Upper lobe of right lung (tissue), 1 donor: ENCODE data around the gene TAF3. TPM values are rescaled to one million over a fixed set of nuclear protein-coding genes. Genes with fewer than 3 reads are reported as not detected.

ENCODE experiments used
- ATAC-seq: fragments of 200-7000 bp; cut with Tn5 transposase; one replicate; pipeline ENCODE4 v1.9.1; 2020; ENCODE audit warnings: mild to moderate bottlenecking, moderate library complexity
- DNase-seq: peaks from one replicate; pipeline ENCODE4 v3.0.0-alpha.2; 2020
- H3K27ac ChIP-seq: fragments of 200-600 bp; one replicate; pipeline ENCODE4 v1.8.0; 2022
- H3K27me3 ChIP-seq: fragments of 200-600 bp; one replicate; pipeline ENCODE4 v1.8.0; 2022; ENCODE audit warnings: mild to moderate bottlenecking
- H3K36me3 ChIP-seq: fragments of 200-600 bp; one replicate; pipeline ENCODE4 v1.8.0; 2022
- H3K4me1 ChIP-seq: fragments of 200-600 bp; one replicate; pipeline ENCODE4 v1.8.0; 2022
- H3K4me3 ChIP-seq: fragments of 200-600 bp; one replicate; pipeline ENCODE4 v1.8.0; 2022; ENCODE audit warnings: mild to moderate bottlenecking
- H3K9me3 ChIP-seq: fragments of 200-600 bp; one replicate; pipeline ENCODE4 v1.8.0; 2022
- intact Hi-C: fragments of 100-400 bp; cut with DNase I; formaldehyde crosslinking; loops from one replicate; pipeline ENCODE4 v1.11.0; 2022
- total RNA-seq: library from RNA; stranded (reverse); fragmentation: NEBNext Ultra II Directional; extraction: Animal tissue kit (Norgen Biotek cat#: 25700); gene quantifications from one replicate; pipeline ENCODE4 v1.2.1, GENCODE V29; 2021
- TF ChIP-seq, protein P1 (sequence below): fragments of 200-600 bp; IDR thresholded peaks from one replicate; pipeline ENCODE4 v1.8.0; 2022; ENCODE audit warnings: antibody characterized with exemption
- donor health status: DM: no; HTN: yes; CAD: no; lungs with severe emphysema.

The TAF3 gene
- total RNA-seq, 1 donor from 2014 or later = 11.8 TPM

DNA sequence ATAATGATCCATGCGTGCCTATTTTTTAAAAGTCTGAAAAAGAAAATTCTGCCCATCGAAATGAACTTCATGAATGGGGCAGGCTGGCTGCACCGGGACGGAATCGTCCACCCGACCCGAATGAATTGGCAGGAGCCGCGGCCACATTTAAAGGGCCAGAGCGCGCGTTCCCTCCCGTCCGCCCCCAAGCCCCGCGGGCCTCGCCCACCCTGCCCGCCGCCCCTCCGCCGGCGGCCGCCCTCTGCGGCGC lies 235.9 kb downstream of the TAF3 start:
- no peak for DNase-seq
- TF ChIP-seq, protein P1, sequence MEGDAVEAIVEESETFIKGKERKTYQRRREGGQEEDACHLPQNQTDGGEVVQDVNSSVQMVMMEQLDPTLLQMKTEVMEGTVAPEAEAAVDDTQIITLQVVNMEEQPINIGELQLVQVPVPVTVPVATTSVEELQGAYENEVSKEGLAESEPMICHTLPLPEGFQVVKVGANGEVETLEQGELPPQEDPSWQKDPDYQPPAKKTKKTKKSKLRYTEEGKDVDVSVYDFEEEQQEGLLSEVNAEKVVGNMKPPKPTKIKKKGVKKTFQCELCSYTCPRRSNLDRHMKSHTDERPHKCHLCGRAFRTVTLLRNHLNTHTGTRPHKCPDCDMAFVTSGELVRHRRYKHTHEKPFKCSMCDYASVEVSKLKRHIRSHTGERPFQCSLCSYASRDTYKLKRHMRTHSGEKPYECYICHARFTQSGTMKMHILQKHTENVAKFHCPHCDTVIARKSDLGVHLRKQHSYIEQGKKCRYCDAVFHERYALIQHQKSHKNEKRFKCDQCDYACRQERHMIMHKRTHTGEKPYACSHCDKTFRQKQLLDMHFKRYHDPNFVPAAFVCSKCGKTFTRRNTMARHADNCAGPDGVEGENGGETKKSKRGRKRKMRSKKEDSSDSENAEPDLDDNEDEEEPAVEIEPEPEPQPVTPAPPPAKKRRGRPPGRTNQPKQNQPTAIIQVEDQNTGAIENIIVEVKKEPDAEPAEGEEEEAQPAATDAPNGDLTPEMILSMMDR = no peak
- H3K27ac ChIP-seq = no peak overlapping the region
- peaks cover 39% of the 10 kb centered on the region for H3K4me1 ChIP-seq
- H3K4me3 ChIP-seq = peak overlapping the region; percentile 55
- peak; percentile 1 for ATAC-seq
- intact Hi-C loops = no loop called here
- peaks cover 86% of the 10 kb centered on the region for H3K27me3 ChIP-seq
- H3K36me3 ChIP-seq = no peaks in the 10 kb centered on the region
- H3K9me3 ChIP-seq = no peaks in the 10 kb centered on the region

DNA sequence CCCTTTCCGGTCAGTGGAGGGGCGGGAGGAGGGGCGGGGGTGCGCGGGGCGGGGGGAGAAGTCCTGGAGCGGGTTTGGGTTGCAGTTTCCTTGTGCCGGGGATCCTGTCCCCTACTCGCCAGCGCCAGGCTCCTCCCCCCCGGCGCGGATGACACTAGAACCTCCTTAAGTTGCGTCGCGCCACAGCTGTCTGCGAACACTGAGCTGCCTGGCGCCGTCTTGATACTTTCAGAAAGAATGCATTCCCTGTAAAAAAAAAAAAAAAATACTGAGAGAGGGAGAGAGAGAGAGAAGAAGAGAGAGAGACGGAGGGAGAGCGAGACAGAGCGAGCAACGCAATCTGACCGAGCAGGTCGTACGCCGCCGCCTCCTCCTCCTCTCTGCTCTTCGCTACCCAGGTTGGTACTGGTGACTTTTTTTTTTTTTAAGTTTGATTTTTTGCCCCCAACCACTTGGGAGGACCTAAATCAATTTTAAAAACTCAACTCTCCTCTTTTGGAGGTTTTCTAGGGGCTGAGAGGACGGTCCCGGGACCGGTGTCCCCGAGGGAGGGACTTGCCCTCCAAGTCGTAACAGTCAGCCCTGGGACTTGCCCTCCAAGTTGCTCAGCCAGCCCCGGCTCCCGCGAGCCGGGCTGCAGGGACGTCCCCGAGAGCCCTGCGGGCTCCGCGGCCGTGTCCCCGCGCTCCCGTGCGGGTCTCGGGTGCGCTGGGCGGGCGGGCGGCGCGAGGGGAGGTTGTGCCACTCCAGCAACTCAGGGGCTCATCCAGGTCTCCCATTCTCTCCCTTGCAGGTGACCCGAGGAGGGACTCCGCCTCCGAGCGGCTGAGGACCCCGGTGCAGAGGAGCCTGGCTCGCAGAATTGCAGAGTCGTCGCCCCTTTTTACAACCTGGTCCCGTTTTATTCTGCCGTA lies 236.4 kb downstream of the TAF3 start, which contains the start of gene GATA3:
GATA3 (plus strand) TSS at position 195 of the 914 bp plus-strand sequence. CDS start 968 bp downstream, outside the sequence.
- Histone ChIP-seq H3K27ac (peak within 1 kb of the TSS; percentile 65), H3K36me3 (no peaks in the 10 kb centered on the region), H3K4me1 (peaks cover 40% of the 10 kb centered on the region), H3K4me3 (peak within 1 kb of the TSS; percentile 55), H3K27me3 (peaks cover 81% of the 10 kb centered on the region), H3K9me3 (no peaks in the 10 kb centered on the region)
- intact Hi-C loops = no loop called here
- peak; percentile 48 for ATAC-seq
- TF ChIP-seq, protein P1 = no peak
- DNase-seq = peak; percentile 77

DNA sequence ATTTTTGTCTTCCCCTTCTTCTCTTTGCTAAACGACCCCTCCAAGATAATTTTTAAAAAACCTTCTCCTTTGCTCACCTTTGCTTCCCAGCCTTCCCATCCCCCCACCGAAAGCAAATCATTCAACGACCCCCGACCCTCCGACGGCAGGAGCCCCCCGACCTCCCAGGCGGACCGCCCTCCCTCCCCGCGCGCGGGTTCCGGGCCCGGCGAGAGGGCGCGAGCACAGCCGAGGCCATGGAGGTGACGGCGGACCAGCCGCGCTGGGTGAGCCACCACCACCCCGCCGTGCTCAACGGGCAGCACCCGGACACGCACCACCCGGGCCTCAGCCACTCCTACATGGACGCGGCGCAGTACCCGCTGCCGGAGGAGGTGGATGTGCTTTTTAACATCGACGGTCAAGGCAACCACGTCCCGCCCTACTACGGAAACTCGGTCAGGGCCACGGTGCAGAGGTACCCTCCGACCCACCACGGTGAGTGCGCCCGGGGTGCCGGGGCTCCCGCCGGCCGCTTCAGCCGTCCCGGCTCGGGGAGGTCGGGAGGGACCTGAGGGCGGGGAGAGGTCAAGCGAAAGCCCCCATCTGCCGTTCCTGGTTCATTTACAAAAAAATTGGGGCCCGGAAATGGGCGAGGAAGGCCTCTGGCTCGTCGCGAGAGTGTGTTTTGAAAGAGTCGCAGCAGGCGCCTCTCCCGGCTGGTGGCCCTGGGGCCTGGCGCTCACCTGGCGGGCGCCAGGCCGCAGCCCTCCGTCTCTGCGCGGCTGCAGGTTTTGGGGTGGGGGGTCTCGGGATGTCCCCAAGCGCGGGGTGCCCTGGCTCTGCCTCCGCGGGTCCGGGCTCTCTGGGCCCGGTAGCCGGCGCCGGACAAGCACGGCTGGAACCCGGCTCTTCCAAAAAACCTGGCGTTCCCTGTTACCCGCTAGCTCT lies 237.4 kb downstream of the TAF3 start:
- TF ChIP-seq, protein P1 = no peak
- Histone ChIP-seq H3K4me1 (peaks cover 38% of the 10 kb centered on the region), H3K36me3 (no peaks in the 10 kb centered on the region), H3K27me3 (peaks cover 72% of the 10 kb centered on the region), H3K27ac (peak overlapping the region; percentile 65), H3K4me3 (peak overlapping the region; percentile 55), H3K9me3 (no peaks in the 10 kb centered on the region)
- no peak for DNase-seq
- intact Hi-C loops = no loop called here
- ATAC-seq = peak; percentile 30

DNA sequence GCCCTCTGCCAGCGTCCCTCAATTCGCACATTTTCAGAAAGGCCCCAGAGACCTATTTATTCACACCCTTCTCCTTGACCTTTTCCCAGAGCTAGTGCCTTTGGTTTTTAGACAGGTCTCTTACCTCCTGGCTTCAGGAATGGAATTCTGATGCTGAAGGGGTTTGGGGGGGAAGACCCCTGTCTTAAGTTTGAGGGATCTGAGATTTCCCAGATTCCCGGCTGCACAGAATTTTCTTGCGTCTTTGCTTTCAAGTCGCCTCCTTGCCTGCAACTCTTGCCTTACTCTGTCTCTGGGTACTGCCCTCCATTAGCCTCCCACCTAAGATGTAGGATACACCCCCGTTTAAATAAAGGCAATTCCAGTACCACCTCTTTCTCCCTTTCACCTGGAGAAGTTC lies 238.1 kb downstream of the TAF3 start:
- ATAC-seq (no peak), DNase-seq (no peak)
- Histone ChIP-seq H3K27ac (peak overlapping the region; percentile 65), H3K4me1 (peaks cover 31% of the 10 kb centered on the region), H3K36me3 (no peaks in the 10 kb centered on the region), H3K4me3 (peak overlapping the region; percentile 55), H3K9me3 (no peaks in the 10 kb centered on the region), H3K27me3 (peaks cover 72% of the 10 kb centered on the region)
- intact Hi-C loops = no loop called here
- TF ChIP-seq, protein P1 = no peak

DNA sequence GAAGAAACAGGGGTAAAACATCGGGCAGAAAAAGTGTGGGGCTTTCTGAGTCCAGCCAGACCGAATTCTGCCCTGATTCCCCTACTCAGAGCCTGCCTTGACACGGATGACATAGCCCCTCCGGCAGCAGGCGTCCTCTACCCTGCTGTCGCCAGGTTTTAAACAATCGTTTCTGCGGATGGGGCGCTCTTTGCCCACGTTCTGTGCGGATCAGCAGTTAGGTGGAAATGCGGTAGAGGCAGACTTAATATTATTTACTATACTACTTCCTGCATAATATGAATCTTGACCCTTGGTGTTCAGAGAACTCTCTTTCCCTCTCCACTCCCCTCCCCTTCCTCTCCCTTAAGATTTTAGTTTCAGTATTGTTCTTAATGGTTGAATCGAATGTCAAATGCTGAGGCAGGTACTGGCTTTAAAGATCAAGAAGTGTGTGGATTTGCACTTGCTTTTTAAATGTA lies 238.6 kb downstream of the TAF3 start:
- Histone ChIP-seq H3K36me3 (no peaks in the 10 kb centered on the region), H3K9me3 (no peaks in the 10 kb centered on the region), H3K4me3 (peak overlapping the region; percentile 55), H3K27me3 (peaks cover 72% of the 10 kb centered on the region), H3K27ac (peak overlapping the region; percentile 65), H3K4me1 (peaks cover 30% of the 10 kb centered on the region)
- intact Hi-C loops = no loop called here
- no peak for ATAC-seq
- TF ChIP-seq, protein P1 = no peak
- DNase-seq = no peak
